ENCODE results near the gene TLE7. TPM values are rescaled to one million over a fixed set of nuclear protein-coding genes. Genes with fewer than 3 reads are reported as not detected.

TLE7 gene
- total RNA-seq, result not detected in 2 replicates

GRCh38 chr16:71442051-71442440 lies at the start of gene TLE7:
Gene TLE7 (minus strand): TSS chr16:71442054. CDS start chr16:71433324, 8,730 bp downstream.

GRCh38 chr16:71489122-71489521 lies 47.3 kb upstream of the TLE7 start, which contains the start of gene ZNF19:
Gene ZNF19 (minus strand): TSS chr16:71489324. CDS start chr16:71482114, 7,210 bp downstream.

GRCh38 chr16:71461686-71462648 lies 20.1 kb upstream of the TLE7 start, which contains the start of gene ZNF23:
Gene ZNF23 (minus strand): TSS chr16:71462247. CDS start chr16:71456796, 5,451 bp downstream.

Other genes with a start within 250 kb of the TLE7 start
- 0.33 and 1.00 TPM in 2 replicates for gene HYDIN, start 211.3 kb downstream of the TLE7 start, total RNA-seq
- 32.6 and 37.3 TPM in 2 replicates for gene CMTR2, start 152.7 kb downstream of the TLE7 start, total RNA-seq
- gene CALB2, start 83.3 kb downstream of the TLE7 start, total RNA-seq, result 0.22 and 0.50 TPM in 2 replicates
- gene ZNF23, start 20.2 kb upstream of the TLE7 start, total RNA-seq, result 14.2 and 17.2 TPM in 2 replicates
- gene ZNF19, start 47.3 kb upstream of the TLE7 start, total RNA-seq, result 2.9 and 4.0 TPM in 2 replicates
- not detected in 2 replicates for gene CHST4, start 84.4 kb upstream of the TLE7 start, total RNA-seq
- gene TAT, start 135.0 kb upstream of the TLE7 start, total RNA-seq, result not detected in 2 replicates
- gene MARVELD3, start 184.1 kb upstream of the TLE7 start, total RNA-seq, result not detected in 2 replicates